ENCODE results near the gene OAS2.

GRCh38 chr12:112973011-112973735, 5.1 kb upstream of the OAS2 start:
- TF ChIP-seq CTCF (IDR thresholded peaks at IDR 0.05) (no peak), EZH2 (IDR thresholded peaks at IDR 0.05; ENCODE audit: borderline replicate concordance, insufficient read depth, low read depth, low read length, poor library complexity, severe bottlenecking) (no peak)
